Measurements from ENCODE around the gene GJA1. TPM values are rescaled to one million over a fixed set of nuclear protein-coding genes. Genes with fewer than 3 reads are reported as not detected.
"Not testable (repeated sequence)": the region's sequence is repeated elsewhere in the genome, so short reads cannot be mapped to it uniquely, and the experiment has no call there.

Gene GJA1
- total RNA-seq, result 125 to 140 TPM (median 136 TPM) in 3 replicates

- Mint-ChIP-seq H3K4me3 (peak within 1 kb of the TSS; percentile 85), H3K4me1 (peaks cover 41% of the 10 kb centered on the region), H3K27ac (peak within 1 kb of the TSS; percentile 94), H3K9me3 (no peaks in the 10 kb centered on the region), H3K36me3 (no peaks in the 10 kb centered on the region), H3K27me3 (ENCODE audit: low read depth) (no peaks in the 10 kb centered on the region)
- no peak for DNase-seq (ENCODE audit: low spot score in 2 of 2, unreplicated experiment in 2 of 2)
- TF ChIP-seq, protein P1, sequence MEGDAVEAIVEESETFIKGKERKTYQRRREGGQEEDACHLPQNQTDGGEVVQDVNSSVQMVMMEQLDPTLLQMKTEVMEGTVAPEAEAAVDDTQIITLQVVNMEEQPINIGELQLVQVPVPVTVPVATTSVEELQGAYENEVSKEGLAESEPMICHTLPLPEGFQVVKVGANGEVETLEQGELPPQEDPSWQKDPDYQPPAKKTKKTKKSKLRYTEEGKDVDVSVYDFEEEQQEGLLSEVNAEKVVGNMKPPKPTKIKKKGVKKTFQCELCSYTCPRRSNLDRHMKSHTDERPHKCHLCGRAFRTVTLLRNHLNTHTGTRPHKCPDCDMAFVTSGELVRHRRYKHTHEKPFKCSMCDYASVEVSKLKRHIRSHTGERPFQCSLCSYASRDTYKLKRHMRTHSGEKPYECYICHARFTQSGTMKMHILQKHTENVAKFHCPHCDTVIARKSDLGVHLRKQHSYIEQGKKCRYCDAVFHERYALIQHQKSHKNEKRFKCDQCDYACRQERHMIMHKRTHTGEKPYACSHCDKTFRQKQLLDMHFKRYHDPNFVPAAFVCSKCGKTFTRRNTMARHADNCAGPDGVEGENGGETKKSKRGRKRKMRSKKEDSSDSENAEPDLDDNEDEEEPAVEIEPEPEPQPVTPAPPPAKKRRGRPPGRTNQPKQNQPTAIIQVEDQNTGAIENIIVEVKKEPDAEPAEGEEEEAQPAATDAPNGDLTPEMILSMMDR (IDR thresholded peaks at IDR 0.05; ENCODE audit: unreplicated experiment), result no peak
Observed at GRCh38 chr6:121435444-121436069, at the start of gene GJA1. Gene GJA1, plus strand, starts transcription at chr6:121435646. Its CDS starts 11,202 bp downstream, at chr6:121446848.

DNA sequence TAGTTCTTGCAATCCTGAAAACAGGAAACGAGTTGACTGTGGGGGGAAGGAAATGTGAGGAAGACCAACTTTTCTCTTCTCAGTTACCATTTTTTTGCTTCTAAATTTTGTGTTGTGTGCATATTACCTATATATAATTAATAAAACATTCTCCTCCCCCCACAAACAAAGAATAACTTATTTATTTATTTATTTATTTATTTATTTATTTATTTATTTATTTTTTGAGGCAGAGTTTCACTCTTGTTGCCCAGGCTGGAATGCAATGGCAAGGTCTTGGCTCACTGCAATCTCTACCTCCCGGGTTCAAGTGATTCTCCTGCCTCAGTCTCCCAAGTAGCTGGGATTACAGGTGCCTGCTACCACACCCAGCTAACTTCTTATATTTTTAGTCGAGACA lies 48.9 kb upstream of the GJA1 start:
- H3K4me1 Mint-ChIP-seq; H3K9me3 Mint-ChIP-seq; H3K36me3 Mint-ChIP-seq; H3K27me3 Mint-ChIP-seq (ENCODE audit: low read depth); H3K27ac Mint-ChIP-seq; DNase-seq (ENCODE audit: low spot score in 2 of 2, unreplicated experiment in 2 of 2); H3K4me3 Mint-ChIP-seq: not testable (repeated sequence)

DNA sequence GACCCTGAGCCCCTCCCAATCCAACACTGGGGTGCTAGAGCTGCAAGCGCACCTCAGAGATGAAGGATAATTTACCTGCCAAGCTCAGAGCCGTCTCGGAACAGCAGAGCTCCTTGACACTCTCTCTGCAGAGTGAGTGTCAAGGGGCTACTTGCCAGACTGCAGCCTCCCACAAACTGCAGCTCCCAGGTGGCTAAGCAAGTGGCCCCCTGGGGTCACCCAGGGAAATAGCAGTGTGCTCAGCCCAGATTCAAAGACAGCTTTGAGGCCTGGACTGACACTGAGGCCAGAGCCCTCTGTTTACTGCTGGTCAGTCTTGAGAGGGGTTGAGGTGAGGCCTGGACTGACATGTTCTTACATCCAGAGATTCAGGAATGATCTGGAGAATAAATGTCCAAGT lies 46.0 kb upstream of the GJA1 start:
- Mint-ChIP-seq H3K36me3 (no peaks in the 10 kb centered on the region), H3K9me3 (peaks cover 3% of the 10 kb centered on the region), H3K4me1 (peaks cover 5% of the 10 kb centered on the region), H3K27ac (no peak overlapping the region), H3K27me3 (ENCODE audit: low read depth) (no peaks in the 10 kb centered on the region), H3K4me3 (no peak overlapping the region)
- TF ChIP-seq, protein P1 (IDR thresholded peaks at IDR 0.05; ENCODE audit: unreplicated experiment), result no peak
- DNase-seq (ENCODE audit: low spot score in 2 of 2, unreplicated experiment in 2 of 2), result no peak

- peaks cover 5% of the 10 kb centered on the region for H3K4me1 Mint-ChIP-seq
- no peak overlapping the region for H3K4me3 Mint-ChIP-seq
- no peak overlapping the region for H3K27ac Mint-ChIP-seq
Observed at GRCh38 chr6:121393731-121394505, 41.5 kb upstream of the GJA1 start.

GRCh38 chr6:121395736-121396135 lies 39.7 kb upstream of the GJA1 start:
- TF ChIP-seq, protein P1 (IDR thresholded peaks at IDR 0.05; ENCODE audit: unreplicated experiment), result no peak
- Mint-ChIP-seq H3K27me3 (ENCODE audit: low read depth) (no peaks in the 10 kb centered on the region), H3K4me3 (no peak overlapping the region), H3K27ac (no peak overlapping the region), H3K4me1 (peaks cover 5% of the 10 kb centered on the region), H3K36me3 (no peaks in the 10 kb centered on the region), H3K9me3 (peaks cover 3% of the 10 kb centered on the region)
- DNase-seq (ENCODE audit: low spot score in 2 of 2, unreplicated experiment in 2 of 2), result no peak

More at GRCh38 chr6:121393731-121394505, 41.5 kb upstream of the GJA1 start:
- no peaks in the 10 kb centered on the region for H3K36me3 Mint-ChIP-seq
- no peak for DNase-seq (ENCODE audit: low spot score in 2 of 2, unreplicated experiment in 2 of 2)
- H3K9me3 Mint-ChIP-seq, result peaks cover 3% of the 10 kb centered on the region
- H3K27me3 Mint-ChIP-seq (ENCODE audit: low read depth), result no peaks in the 10 kb centered on the region
- TF ChIP-seq, protein P1 (IDR thresholded peaks at IDR 0.05; ENCODE audit: unreplicated experiment), result no peak

- not testable (repeated sequence) for H3K27me3 Mint-ChIP-seq (ENCODE audit: low read depth); H3K9me3 Mint-ChIP-seq; DNase-seq (ENCODE audit: low spot score in 2 of 2, unreplicated experiment in 2 of 2); H3K27ac Mint-ChIP-seq; H3K36me3 Mint-ChIP-seq; H3K4me1 Mint-ChIP-seq; H3K4me3 Mint-ChIP-seq
Observed at GRCh38 chr6:121397188-121397587, 38.3 kb upstream of the GJA1 start.
